Muscle of leg (tissue), 11 donors: Measurements from ENCODE around the gene SLC8A1. TPM values are rescaled to one million over a fixed set of nuclear protein-coding genes. Genes with fewer than 3 reads are reported as not detected.

Experiments
- DNase-seq: peaks from one replicate; pipeline ENCODE4 v3.0.0; 2013
- H3K27ac ChIP-seq: one replicate; pipeline ENCODE4 v1.5.1; 2013; ENCODE audit warnings: mild to moderate bottlenecking, low read length, control low read depth
- H3K27me3 ChIP-seq: one replicate; pipeline ENCODE4 v1.6.1; 2013; ENCODE audit warnings: low read length; ENCODE audit not compliant: control insufficient read depth, insufficient read depth
- H3K36me3 ChIP-seq: one replicate; pipeline ENCODE4 v1.6.1; 2013; ENCODE audit warnings: low read length; ENCODE audit not compliant: control insufficient read depth, insufficient read depth
- H3K4me1 ChIP-seq: one replicate; pipeline ENCODE4 v1.6.1; 2013; ENCODE audit warnings: low read length; ENCODE audit not compliant: control insufficient read depth, insufficient read depth
- H3K4me3 ChIP-seq: one replicate; pipeline ENCODE4 v1.5.1; 2013; ENCODE audit warnings: low read length, control low read depth
- H3K9me3 ChIP-seq: replicated peaks from 2 replicates; pipeline ENCODE4 v1.6.1; 2013; ENCODE audit warnings: low read depth, low read length; ENCODE audit not compliant: control insufficient read depth
- WGBS: methylation state at CpG from one replicate; pipeline ENCODE4 v1.1.5; 2013; ENCODE audit warnings: missing lambda C conversion rate; ENCODE audit not compliant: insufficient coverage; 5-methylcytosine and 5-hydroxymethylcytosine counted together
- polyA plus RNA-seq, 8 donors: library from polyadenylated mRNA; unstranded; fragments of 120-200 nt; gene quantifications; one replicate each; pipeline versions ENCODE4 v1.2.1 to v1.2.3, GENCODE V29; 2013; ENCODE audit warnings: inconsistent platforms in 1 of 8, low replicate concordance in 1 of 8; ENCODE audit not compliant: insufficient read length in 8 of 8, insufficient read depth in 1 of 8
- total RNA-seq: library from RNA; stranded (reverse); fragments of 120-200 nt; gene quantifications from one replicate; pipeline ENCODE4 v1.2.4, GENCODE V29; 2013

SLC8A1 gene
- total and polyA plus RNA-seq, 9 donors = 4.9 to 36.8 (median 8.9) TPM

- Histone ChIP-seq H3K4me3 (no peak overlapping the region), H3K27ac (no peak overlapping the region), H3K4me1 (no peaks in the 10 kb centered on the region), H3K9me3 (no peaks in the 10 kb centered on the region), H3K27me3 (peaks cover 2% of the 10 kb centered on the region), H3K36me3 (no peaks in the 10 kb centered on the region)
- WGBS = 82% methylated on average over 3 of the region's 8 CpGs
- DNase-seq = no peak
Observed at GRCh38 chr2:40463112-40463511, 11.2 kb upstream of the SLC8A1 start.

GRCh38 chr2:40458271-40458794 lies 6.4 kb upstream of the SLC8A1 start:
- H3K27me3 ChIP-seq = peaks cover 2% of the 10 kb centered on the region
- WGBS = no CpG with 5 or more reads among the region's 6 CpGs
- H3K4me3 ChIP-seq = no peak overlapping the region
- no peak overlapping the region for H3K27ac ChIP-seq
- H3K9me3 ChIP-seq = no peaks in the 10 kb centered on the region
- DNase-seq = peak; percentile 60
- no peaks in the 10 kb centered on the region for H3K4me1 ChIP-seq
- H3K36me3 ChIP-seq = no peaks in the 10 kb centered on the region

GRCh38 chr2:40457837-40458236 lies 5.9 kb upstream of the SLC8A1 start:
- Histone ChIP-seq H3K36me3 (no peaks in the 10 kb centered on the region), H3K4me3 (no peak overlapping the region), H3K27ac (no peak overlapping the region), H3K9me3 (no peaks in the 10 kb centered on the region), H3K27me3 (peaks cover 5% of the 10 kb centered on the region), H3K4me1 (no peaks in the 10 kb centered on the region)
- WGBS = 17% methylated on average over 1 of the region's 5 CpGs
- no peak for DNase-seq

- Histone ChIP-seq H3K4me3 (no peak overlapping the region), H3K4me1 (peaks cover under 1% of the 10 kb centered on the region), H3K27ac (no peak overlapping the region), H3K9me3 (no peaks in the 10 kb centered on the region), H3K36me3 (no peaks in the 10 kb centered on the region), H3K27me3 (peaks cover 7% of the 10 kb centered on the region)
- DNase-seq = no peak
- no CpG with 5 or more reads among the region's 3 CpGs for WGBS
Observed at GRCh38 chr2:40457366-40457765, 5.5 kb upstream of the SLC8A1 start.

- no peak overlapping the region for H3K27ac ChIP-seq
- 92% methylated on average over 1 of the region's 2 CpGs for WGBS
Observed at GRCh38 chr2:40456926-40457325, 5.0 kb upstream of the SLC8A1 start.

GRCh38 chr2:40455661-40456060 lies 3.8 kb upstream of the SLC8A1 start:
- no peaks in the 10 kb centered on the region for H3K9me3 ChIP-seq
- peaks cover 17% of the 10 kb centered on the region for H3K27me3 ChIP-seq
- no CpG with 5 or more reads among the region's 5 CpGs for WGBS
- peak; percentile 42 for DNase-seq
- peaks cover 7% of the 10 kb centered on the region for H3K4me1 ChIP-seq
- H3K4me3 ChIP-seq = no peak overlapping the region
- H3K27ac ChIP-seq = no peak overlapping the region
- H3K36me3 ChIP-seq = no peaks in the 10 kb centered on the region

More at GRCh38 chr2:40456926-40457325, 5.0 kb upstream of the SLC8A1 start:
- Histone ChIP-seq H3K27me3 (peaks cover 9% of the 10 kb centered on the region), H3K9me3 (no peaks in the 10 kb centered on the region), H3K36me3 (no peaks in the 10 kb centered on the region), H3K4me3 (no peak overlapping the region), H3K4me1 (peaks cover 3% of the 10 kb centered on the region)
- no peak for DNase-seq

- Histone ChIP-seq H3K36me3 (no peaks in the 10 kb centered on the region), H3K9me3 (no peaks in the 10 kb centered on the region), H3K27me3 (peaks cover 19% of the 10 kb centered on the region), H3K4me3 (no peak overlapping the region), H3K4me1 (peaks cover 7% of the 10 kb centered on the region), H3K27ac (no peak overlapping the region)
- DNase-seq = no peak
- no CpG with 5 or more reads among the region's 3 CpGs for WGBS
Observed at GRCh38 chr2:40454321-40454720, 2.4 kb upstream of the SLC8A1 start.

GRCh38 chr2:40452786-40453185 lies 896 bp upstream of the SLC8A1 start:
- 80% methylated on average over 3 of the region's 8 CpGs for WGBS

GRCh38 chr2:40450796-40451430 lies 977 bp downstream of the SLC8A1 start:
- H3K27me3 ChIP-seq = peaks cover 19% of the 10 kb centered on the region
- DNase-seq = peak; percentile 91
- H3K4me1 ChIP-seq = peaks cover 7% of the 10 kb centered on the region
- H3K36me3 ChIP-seq = peaks cover 3% of the 10 kb centered on the region
- peaks cover 2% of the 10 kb centered on the region for H3K9me3 ChIP-seq
- H3K27ac ChIP-seq = peak overlapping the region; percentile 45
- peak overlapping the region; percentile 50 for H3K4me3 ChIP-seq
- 0% methylated on average over 11 of the region's 18 CpGs for WGBS

More at GRCh38 chr2:40452786-40453185, 896 bp upstream of the SLC8A1 start:
- H3K9me3 ChIP-seq = no peaks in the 10 kb centered on the region
- peaks cover 7% of the 10 kb centered on the region for H3K4me1 ChIP-seq
- H3K27me3 ChIP-seq = peaks cover 19% of the 10 kb centered on the region
- no peak overlapping the region for H3K27ac ChIP-seq
- DNase-seq = no peak
- peak overlapping the region; percentile 40 for H3K4me3 ChIP-seq
- no peaks in the 10 kb centered on the region for H3K36me3 ChIP-seq

GRCh38 chr2:40450066-40450795 lies 1.7 kb downstream of the SLC8A1 start:
- peaks cover 2% of the 10 kb centered on the region for H3K9me3 ChIP-seq
- peak overlapping the region; percentile 50 for H3K4me3 ChIP-seq
- DNase-seq = peak; percentile 74
- 32% methylated on average over 3 of the region's 12 CpGs for WGBS
- peaks cover 7% of the 10 kb centered on the region for H3K4me1 ChIP-seq
- peaks cover 19% of the 10 kb centered on the region for H3K27me3 ChIP-seq
- H3K27ac ChIP-seq = peak overlapping the region; percentile 45
- peaks cover 3% of the 10 kb centered on the region for H3K36me3 ChIP-seq
